ENCODE measurements around the gene KCNJ15. TPM values are rescaled to one million over a fixed set of nuclear protein-coding genes. Genes with fewer than 3 reads are reported as not detected.

The KCNJ15 gene
- total RNA-seq, 1 donor from 2014 or later = 2.2 TPM

- Histone ChIP-seq H3K79me2 (ENCODE audit: insufficient read depth, low read length) (no peaks in the 10 kb centered on the region), H3K4me2 (ENCODE audit: low read length) (no peak overlapping the region), H3K4me1 (ENCODE audit: insufficient read depth, low read length) (no peaks in the 10 kb centered on the region), H3K27ac (ENCODE audit: low read depth, low read length) (no peak overlapping the region), H3K4me3 (ENCODE audit: insufficient read depth, low read depth, low read length) (no peak overlapping the region), H3K27me3 (ENCODE audit: insufficient read depth, low read length) (no peaks in the 10 kb centered on the region), H2AFZ (ENCODE audit: low read depth, low read length) (no peak overlapping the region), H3K36me3 (ENCODE audit: insufficient read depth, low read length) (no peaks in the 10 kb centered on the region), H3K9ac (ENCODE audit: low read length) (no peak overlapping the region), H4K20me1 (ENCODE audit: insufficient read depth, low read length) (no peaks in the 10 kb centered on the region), H3K9me3 (ENCODE audit: insufficient read depth, low read depth, low read length) (no peaks in the 10 kb centered on the region)
- peaks cover 2% of the 10 kb centered on the region for H3K4me1 Mint-ChIP-seq (ENCODE audit: low read depth, unreplicated experiment)
- FAIRE-seq = peak; percentile 52
- TF ChIP-seq CTCF (IDR thresholded peaks at IDR 0.05; ENCODE audit: insufficient read depth, low read depth, low read length) (no peak), EZH2 (IDR thresholded peaks at IDR 0.05; ENCODE audit: insufficient read depth, low read length) (no peak)
- peaks cover 3% of the 10 kb centered on the region for H3K27me3 Mint-ChIP-seq (ENCODE audit: low read depth, unreplicated experiment)
- no peak for DNase-seq (ENCODE audit: low read depth)
- no peak overlapping the region for H3K4me3 Mint-ChIP-seq (ENCODE audit: unreplicated experiment)
- H3K36me3 Mint-ChIP-seq (ENCODE audit: low read depth, unreplicated experiment) = peaks cover 1% of the 10 kb centered on the region
- no peak overlapping the region for H3K27ac Mint-ChIP-seq (ENCODE audit: unreplicated experiment)
- H3K9me3 Mint-ChIP-seq (ENCODE audit: unreplicated experiment) = peaks cover 13% of the 10 kb centered on the region
Measured at GRCh38 chr21:38212706-38213105, 44.1 kb upstream of the KCNJ15 start.

- no peaks in the 10 kb centered on the region for H3K27me3 Mint-ChIP-seq (ENCODE audit: low read depth, unreplicated experiment)
- Histone ChIP-seq H3K27ac (ENCODE audit: low read depth, low read length) (no peak overlapping the region), H3K79me2 (ENCODE audit: insufficient read depth, low read length) (no peaks in the 10 kb centered on the region), H4K20me1 (ENCODE audit: insufficient read depth, low read length) (no peaks in the 10 kb centered on the region), H3K36me3 (ENCODE audit: insufficient read depth, low read length) (no peaks in the 10 kb centered on the region), H3K27me3 (ENCODE audit: insufficient read depth, low read length) (no peaks in the 10 kb centered on the region), H3K9ac (ENCODE audit: low read length) (no peak overlapping the region), H3K4me2 (ENCODE audit: low read length) (no peak overlapping the region), H3K9me3 (ENCODE audit: insufficient read depth, low read depth, low read length) (peaks cover 14% of the 10 kb centered on the region), H3K4me1 (ENCODE audit: insufficient read depth, low read length) (no peaks in the 10 kb centered on the region), H2AFZ (ENCODE audit: low read depth, low read length) (no peak overlapping the region), H3K4me3 (ENCODE audit: insufficient read depth, low read depth, low read length) (no peak overlapping the region)
- peaks cover 23% of the 10 kb centered on the region for H3K9me3 Mint-ChIP-seq (ENCODE audit: unreplicated experiment)
- peak; percentile 55 for DNase-seq (ENCODE audit: low read depth)
- peaks cover 3% of the 10 kb centered on the region for H3K4me1 Mint-ChIP-seq (ENCODE audit: low read depth, unreplicated experiment)
- H3K4me3 Mint-ChIP-seq (ENCODE audit: unreplicated experiment) = no peak overlapping the region
- TF ChIP-seq EZH2 (IDR thresholded peaks at IDR 0.05; ENCODE audit: insufficient read depth, low read length) (no peak), CTCF (IDR thresholded peaks at IDR 0.05; ENCODE audit: insufficient read depth, low read depth, low read length) (peak; percentile 95)
- FAIRE-seq = peak; percentile 45
- H3K27ac Mint-ChIP-seq (ENCODE audit: unreplicated experiment) = peak overlapping the region; percentile 68
- H3K36me3 Mint-ChIP-seq (ENCODE audit: low read depth, unreplicated experiment) = peaks cover 2% of the 10 kb centered on the region
Measured at GRCh38 chr21:38219049-38219628, 37.7 kb upstream of the KCNJ15 start.

- H3K27me3 Mint-ChIP-seq (ENCODE audit: low read depth, unreplicated experiment) = no peaks in the 10 kb centered on the region
- H3K36me3 Mint-ChIP-seq (ENCODE audit: low read depth, unreplicated experiment) = peaks cover 2% of the 10 kb centered on the region
- Histone ChIP-seq H3K27ac (ENCODE audit: low read depth, low read length) (no peak overlapping the region), H3K79me2 (ENCODE audit: insufficient read depth, low read length) (no peaks in the 10 kb centered on the region), H3K4me1 (ENCODE audit: insufficient read depth, low read length) (no peaks in the 10 kb centered on the region), H4K20me1 (ENCODE audit: insufficient read depth, low read length) (no peaks in the 10 kb centered on the region), H3K9ac (ENCODE audit: low read length) (no peak overlapping the region), H3K4me2 (ENCODE audit: low read length) (no peak overlapping the region), H2AFZ (ENCODE audit: low read depth, low read length) (no peak overlapping the region), H3K36me3 (ENCODE audit: insufficient read depth, low read length) (no peaks in the 10 kb centered on the region), H3K4me3 (ENCODE audit: insufficient read depth, low read depth, low read length) (no peak overlapping the region), H3K9me3 (ENCODE audit: insufficient read depth, low read depth, low read length) (peaks cover 19% of the 10 kb centered on the region), H3K27me3 (ENCODE audit: insufficient read depth, low read length) (no peaks in the 10 kb centered on the region)
- H3K27ac Mint-ChIP-seq (ENCODE audit: unreplicated experiment) = peak overlapping the region; percentile 38
- TF ChIP-seq EZH2 (IDR thresholded peaks at IDR 0.05; ENCODE audit: insufficient read depth, low read length) = no peak
- TF ChIP-seq CTCF (IDR thresholded peaks at IDR 0.05; ENCODE audit: insufficient read depth, low read depth, low read length) = no peak
- H3K4me1 Mint-ChIP-seq (ENCODE audit: low read depth, unreplicated experiment) = peaks cover 3% of the 10 kb centered on the region
- peaks cover 26% of the 10 kb centered on the region for H3K9me3 Mint-ChIP-seq (ENCODE audit: unreplicated experiment)
- H3K4me3 Mint-ChIP-seq (ENCODE audit: unreplicated experiment) = no peak overlapping the region
- no peak for FAIRE-seq
- no peak for DNase-seq (ENCODE audit: low read depth)
Measured at GRCh38 chr21:38220270-38220737, 36.5 kb upstream of the KCNJ15 start.

All from astrocyte (in vitro differentiated cells and primary cell).